HG03060 (cell line): ENCODE results near the gene RNF213.
"Not testable (repeated sequence)": the region's sequence is repeated elsewhere in the genome, so short reads cannot be mapped to it uniquely, and the experiment has no call there.

Experiments
- ATAC-seq: cut with Tn5 transposase; IDR thresholded peaks from one replicate; pipeline ENCODE4 v1.9.1; 2021; ENCODE audit warnings: low read depth, moderate number of reproducible peaks; ENCODE audit not compliant: unreplicated experiment

RNF213 gene

GRCh38 chr17:80382956-80383355 is 122.3 kb downstream of the RNF213 start:
- ATAC-seq: no peak

GRCh38 chr17:80384078-80384960 is 123.7 kb downstream of the RNF213 start:
- ATAC-seq: no peak

DNA sequence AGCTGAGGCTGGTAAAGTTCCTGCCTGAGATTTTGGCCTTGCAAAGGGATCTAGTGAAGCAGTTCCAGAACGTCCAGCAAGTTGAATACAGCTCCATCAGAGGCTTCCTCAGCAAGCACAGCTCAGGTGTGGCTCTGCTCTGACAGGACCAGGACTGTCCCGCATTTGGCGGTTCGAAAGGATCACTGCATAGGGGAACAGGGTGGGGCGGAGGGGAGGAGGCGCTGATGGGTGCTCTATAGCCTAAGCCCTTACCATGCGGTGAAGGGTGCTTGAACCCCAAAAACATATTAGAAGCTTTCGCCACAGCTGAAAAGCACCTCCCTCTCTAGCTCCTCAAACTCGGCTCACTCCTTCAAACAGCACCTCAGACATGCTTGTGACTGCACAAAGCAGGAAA is 124.4 kb downstream of the RNF213 start:
- ATAC-seq: no peak

- ATAC-seq: no peak
These were observed 125.7 kb downstream of the RNF213 start for GRCh38 chr17:80386341-80386740.

GRCh38 chr17:80387071-80387470 is 126.4 kb downstream of the RNF213 start:
- no peak for ATAC-seq

DNA sequence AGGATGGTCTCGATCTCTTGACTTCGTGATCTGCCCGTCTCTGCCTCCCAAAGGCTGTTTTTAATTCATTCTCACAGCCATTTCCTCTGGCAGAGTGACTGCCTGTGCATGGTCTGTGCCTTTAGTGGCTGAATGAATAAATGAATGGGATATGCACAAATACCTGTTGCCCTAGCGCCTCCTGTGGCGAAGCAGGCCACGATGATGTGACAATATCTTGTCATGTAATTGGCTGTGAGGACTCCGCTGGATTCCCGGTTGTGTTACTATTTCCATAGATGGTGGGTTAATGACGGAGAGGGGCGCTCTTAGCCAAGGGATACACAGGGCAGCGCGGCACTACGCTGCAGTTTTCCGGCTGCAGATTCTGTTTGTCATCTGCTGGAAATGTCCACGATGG is 127.5 kb downstream of the RNF213 start:
- no peak for ATAC-seq

DNA sequence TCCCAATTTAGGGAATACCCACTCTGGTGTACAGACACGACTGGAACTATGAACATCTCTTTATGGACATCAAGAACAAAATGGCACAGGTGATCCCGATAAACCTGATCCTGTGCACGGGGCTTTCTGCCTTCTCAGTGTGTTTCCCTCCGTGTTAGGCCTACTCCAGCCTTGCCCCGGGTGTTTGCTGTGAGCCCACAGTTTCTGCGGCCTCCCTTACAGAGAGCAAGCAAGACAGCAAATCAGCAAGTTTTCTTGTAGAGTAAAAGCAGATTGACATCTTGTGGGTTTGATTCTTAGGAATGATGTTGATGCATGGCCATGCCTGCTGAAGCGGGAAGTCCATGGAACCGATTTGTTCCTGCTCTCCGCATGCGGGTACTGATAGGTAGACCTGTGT is 127.9 kb downstream of the RNF213 start:
- ATAC-seq: no peak

DNA sequence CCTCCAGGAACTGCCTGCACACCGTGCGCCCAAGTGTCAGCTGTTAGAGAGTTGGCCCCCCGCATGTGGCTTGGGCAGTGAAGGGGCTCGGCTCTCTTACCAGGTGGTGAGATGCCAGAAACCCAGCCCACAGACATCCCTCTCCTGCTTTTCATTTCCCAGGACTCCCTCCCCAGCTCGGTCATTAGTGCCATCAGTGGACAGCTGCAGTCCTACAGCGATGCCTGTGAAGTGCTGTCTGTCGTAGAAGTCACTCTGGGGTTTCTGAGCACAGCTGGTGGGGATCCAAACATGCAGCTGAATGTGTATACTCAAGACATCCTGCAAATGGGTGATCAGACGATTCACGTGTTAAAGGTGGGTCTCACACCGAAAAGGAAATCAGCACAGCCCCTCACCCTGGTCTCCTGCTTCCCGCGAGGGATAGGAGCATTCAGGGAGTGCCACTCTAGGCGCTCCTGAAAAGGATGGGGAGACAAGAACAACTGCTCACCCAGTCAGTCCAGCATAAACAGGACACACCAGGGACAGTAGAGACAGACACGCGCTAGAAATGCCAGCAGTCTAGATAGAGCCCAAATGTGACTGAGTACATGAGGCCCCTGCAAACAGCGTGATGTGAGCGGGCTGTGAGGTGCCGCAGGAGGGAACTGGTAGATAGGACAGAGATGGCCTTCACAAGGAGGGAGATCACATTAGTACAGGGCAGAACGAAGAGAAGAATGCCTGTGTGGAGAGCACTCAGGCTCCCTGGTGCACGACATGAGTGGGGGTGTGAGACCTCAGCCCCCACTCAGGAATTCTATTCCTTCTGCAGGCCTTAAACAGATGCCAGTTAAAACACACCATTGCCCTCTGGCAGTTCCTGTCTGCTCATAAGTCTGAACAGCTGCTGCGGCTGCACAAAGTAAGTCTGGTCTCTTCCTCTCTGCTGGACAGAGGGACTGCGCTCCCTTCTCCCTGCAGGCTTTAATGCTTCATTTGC is 128.7 kb downstream of the RNF213 start:
- ATAC-seq: no peak

- ATAC-seq: no peak
These were observed 132.7 kb downstream of the RNF213 start for GRCh38 chr17:80393241-80393890.

DNA sequence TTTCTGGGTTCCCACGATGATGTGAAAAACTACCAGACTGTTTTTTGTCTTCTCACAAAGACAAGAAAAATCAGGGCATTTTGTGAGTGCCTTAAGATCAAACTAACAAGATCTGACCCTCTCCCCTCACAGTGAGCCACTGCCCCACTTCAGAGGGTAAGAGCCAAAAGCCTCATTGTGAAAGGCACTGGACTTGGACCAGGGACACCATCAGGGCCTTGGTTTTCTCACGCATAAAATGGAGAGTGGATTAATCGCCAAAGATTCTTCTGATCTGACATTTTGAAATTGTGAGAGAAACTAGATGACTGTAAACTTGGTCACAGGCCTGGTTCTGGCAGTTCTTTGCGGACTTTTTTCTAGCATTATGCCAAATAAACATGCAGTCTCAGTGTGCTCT is 133.3 kb downstream of the RNF213 start:
- ATAC-seq: no peak

DNA sequence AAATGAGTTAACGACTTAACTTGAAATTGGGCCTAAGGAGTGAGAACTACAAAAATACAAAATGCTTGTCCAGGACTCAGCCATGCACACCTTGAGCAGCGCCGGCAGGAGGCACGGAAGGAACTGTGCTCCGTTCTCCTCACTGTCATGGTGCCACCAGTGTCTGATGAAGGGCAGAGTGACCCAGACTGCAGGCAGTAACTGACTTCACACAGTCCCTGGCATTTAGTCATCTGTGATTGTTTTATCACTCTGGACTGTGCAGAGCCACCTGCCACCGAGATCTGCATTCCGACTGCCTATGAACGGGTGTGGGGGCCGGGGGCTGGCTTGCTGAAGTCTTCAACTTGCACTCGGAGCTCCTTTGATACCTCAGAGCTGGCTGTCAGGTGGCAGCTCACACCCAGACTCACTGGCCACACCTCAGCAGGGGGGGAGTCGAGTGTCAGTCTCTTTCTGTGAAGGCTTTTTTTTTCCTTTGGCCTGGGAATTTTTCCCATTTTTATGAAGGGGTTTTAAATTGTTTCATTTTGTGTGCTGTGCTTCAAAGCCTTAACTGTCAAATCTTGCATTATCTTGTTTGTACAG is 134.1 kb downstream of the RNF213 start:
- no peak for ATAC-seq

DNA sequence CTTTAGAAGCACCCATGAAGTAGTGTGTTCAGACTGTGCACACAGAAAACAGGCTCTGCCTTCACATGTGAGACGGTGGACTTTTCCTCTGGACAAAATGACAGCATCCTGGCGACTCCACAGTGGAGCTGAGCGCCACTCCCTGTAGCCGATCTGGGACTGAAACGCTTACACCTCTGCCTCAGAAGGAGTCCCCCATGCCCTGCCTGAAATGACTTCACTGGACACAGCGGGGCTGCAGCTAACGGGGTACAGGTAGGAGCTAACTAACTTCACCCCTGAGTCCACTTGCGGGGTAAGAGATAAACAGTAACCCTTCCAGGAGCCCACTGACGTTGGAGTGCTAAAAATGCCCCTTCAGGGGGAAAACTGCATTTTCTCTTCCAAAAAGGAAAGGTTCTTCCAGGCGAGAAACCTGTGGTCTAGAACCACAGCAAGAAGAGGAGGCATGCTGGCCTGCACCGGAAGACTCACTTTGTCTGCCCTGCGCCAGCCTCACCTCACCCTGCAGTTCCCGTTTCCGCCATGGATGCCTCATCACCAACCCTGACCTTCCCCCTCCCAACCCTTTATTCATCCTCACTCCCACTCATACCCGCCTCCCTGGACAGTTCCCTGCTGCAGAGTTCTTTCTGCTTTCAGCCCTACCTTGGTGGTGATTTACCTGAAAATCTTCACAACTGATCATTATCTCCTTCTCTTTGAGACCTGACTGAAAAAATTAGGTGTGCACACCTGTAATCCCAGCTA is 134.9 kb downstream of the RNF213 start:
- no peak for ATAC-seq

DNA sequence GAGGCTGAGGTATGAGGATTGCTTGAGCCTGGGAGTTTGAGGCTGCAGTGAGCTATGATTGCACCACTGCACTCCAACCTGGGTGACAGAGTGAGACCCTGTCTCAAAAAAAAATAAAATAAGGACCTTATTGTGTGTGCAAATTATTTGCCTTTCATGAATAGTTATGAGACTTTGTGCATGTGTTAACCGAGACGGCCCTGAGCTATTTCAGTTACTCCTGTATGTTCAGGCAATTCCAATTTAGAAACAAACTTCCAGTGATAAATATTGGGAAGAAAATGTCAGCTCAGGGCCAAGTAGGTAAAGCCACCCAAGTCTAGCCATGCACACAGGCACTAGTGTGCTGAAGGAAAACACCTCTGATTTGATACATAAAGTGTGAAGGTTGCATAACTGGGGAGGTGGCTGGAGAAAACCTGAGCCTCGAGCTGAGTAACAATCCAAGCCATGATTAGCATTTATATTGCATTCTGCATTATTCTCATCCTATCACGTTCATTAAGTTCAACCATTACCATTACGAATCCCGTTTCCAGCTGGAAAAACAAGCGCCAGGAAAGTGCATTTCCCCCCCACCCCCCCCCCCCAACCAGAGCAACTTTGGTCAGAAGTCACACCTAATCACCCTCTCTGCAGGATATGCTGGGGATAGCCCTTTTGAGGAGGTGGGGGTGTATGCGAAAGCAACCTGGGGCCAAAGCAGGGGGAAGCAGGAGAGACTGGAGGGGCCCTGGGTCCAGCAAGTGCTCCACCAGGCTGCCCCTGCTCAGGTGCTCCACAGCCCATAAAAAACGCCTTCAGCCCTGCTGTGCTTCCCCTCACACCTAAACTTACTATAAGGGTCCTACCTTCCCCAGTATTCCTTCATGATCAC is 135.7 kb downstream of the RNF213 start:
- ATAC-seq: no peak

- ATAC-seq: no peak
These were observed 136.4 kb downstream of the RNF213 start for GRCh38 chr17:80397034-80397387.

DNA sequence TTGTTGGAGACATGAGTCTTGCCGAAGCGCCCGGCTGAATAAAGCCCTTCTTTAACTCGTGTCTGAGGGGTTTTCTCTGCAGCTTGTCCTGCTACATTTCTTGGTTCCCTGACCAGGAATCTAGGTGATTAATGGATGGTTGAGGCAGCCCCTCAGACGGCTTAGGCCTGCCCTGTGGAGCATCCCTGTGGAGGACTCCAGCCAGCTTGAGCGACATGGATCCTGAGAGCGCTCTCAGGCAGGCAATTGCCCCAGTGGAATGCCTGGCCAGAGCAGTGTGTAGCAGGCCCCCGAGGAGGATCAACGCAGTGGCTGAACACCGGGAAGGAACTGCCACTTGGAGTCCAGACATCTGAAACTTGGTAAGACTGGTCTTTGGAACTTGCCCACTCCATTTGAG is 137.0 kb downstream of the RNF213 start:
- no peak for ATAC-seq

- not testable (repeated sequence) for ATAC-seq
These were observed 140.4 kb downstream of the RNF213 start for GRCh38 chr17:80401086-80401485.

DNA sequence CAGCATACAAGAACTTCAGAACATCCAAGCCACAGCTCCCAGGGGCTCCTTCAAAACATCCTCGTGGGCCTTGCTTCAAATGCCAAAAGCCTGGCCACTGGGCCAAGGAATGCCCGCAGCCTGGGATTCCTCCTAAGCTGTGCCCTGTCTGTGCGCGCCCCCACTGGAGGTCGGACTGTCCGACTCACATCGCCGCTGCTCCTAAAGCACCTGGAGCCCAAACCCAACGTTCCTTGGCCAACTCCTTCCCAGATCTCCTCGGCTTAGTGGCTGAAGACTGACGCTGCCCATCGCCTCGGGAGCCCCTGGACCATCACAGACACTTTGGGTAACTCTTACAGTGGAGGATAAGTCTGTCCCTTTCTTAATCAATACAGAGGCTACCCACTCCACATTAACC is 141.4 kb downstream of the RNF213 start:
- not testable (repeated sequence) for ATAC-seq

GRCh38 chr17:80402959-80403358 is 142.3 kb downstream of the RNF213 start:
- ATAC-seq: no peak

DNA sequence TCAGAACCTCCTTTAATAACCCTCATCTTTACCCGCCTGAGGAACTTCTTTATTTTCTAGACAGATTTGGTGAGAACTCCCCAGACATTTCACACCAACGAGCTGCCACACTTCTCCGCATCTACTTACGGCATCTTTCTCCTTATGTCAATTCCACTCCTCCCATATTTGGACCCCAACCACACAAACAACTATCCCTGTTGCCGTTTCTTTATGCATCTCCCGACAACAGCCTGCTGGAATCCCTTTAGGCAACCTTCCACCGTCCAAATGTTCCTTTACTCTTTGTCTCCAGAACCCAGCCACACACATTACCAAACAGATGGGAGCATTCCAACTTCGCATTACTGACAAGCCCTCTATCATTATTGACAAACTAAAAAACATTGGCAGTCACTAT is 145.5 kb downstream of the RNF213 start:
- ATAC-seq: no peak
